ENCODE results near the gene CASK. TPM values are rescaled to one million over a fixed set of nuclear protein-coding genes. Genes with fewer than 3 reads are reported as not detected.

CASK gene
- total RNA-seq, 2 experiments from 2014 or later: 16.6 to 20.4 TPM

GRCh38 chrX:41923978-41924683, 777 bp upstream of the CASK start:
- Mint-ChIP-seq H3K36me3 (no peaks in the 10 kb centered on the region), H3K27ac (peak overlapping the region; percentile 68), H3K9me3 (no peaks in the 10 kb centered on the region), H3K4me3 (peak overlapping the region; percentile 75), H3K27me3 (no peaks in the 10 kb centered on the region), H3K4me1 (peaks cover 15% of the 10 kb centered on the region)
- DNase-seq: no peak

- Mint-ChIP-seq H3K27me3 (no peaks in the 10 kb centered on the region), H3K9me3 (no peaks in the 10 kb centered on the region), H3K36me3 (no peaks in the 10 kb centered on the region), H3K4me3 (peak overlapping the region; percentile 92), H3K4me1 (peaks cover 24% of the 10 kb centered on the region), H3K27ac (peak overlapping the region; percentile 92)
- peak; percentile 10 for DNase-seq
Measured at GRCh38 chrX:41922431-41923151, 763 bp downstream of the CASK start.

DNA sequence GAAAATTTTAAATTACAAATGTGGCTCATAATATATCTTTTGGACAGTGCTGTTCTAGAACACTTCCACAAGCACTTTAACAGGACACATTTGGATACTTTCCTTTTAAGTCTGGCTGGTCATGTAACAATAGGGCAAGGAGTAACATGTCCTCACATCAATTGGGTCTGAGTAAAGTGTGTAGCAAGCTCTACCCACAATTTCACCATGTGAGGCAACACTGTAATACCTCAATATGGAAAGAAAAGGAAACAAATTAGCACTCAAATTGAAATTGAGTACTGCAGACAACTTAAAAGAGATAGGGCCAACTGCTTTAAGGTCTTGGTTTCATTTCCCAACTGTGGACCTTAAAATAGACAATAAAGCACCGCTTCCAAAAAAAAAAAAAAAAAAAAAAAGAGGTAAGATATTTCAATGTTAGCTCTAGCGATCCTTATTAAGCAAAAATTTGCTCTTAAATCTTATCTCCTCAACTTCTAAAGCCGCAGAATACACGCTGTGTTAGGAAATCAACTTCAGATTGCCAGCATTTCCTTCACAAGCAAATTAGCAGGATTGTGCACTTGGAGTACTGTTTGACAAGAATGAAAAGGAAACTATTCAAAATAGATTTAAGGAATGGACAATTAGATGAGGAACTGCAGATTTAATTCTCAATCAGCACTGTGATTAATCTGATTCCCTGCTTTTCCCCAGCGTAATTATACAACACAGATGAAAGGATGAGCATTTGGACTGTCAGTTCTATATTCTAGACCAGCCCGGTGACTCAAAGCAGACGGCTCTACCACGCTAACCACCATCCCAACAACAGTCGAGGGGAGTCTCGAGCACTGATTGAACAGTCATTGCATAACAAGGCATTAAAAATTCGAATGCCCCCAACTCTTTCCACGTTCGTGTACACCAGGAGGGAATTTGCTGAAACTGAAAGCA, 1.6 kb downstream of the CASK start:
- H3K9me3 Mint-ChIP-seq: no peaks in the 10 kb centered on the region
- H3K4me3 Mint-ChIP-seq: peak overlapping the region; percentile 92
- no peaks in the 10 kb centered on the region for H3K36me3 Mint-ChIP-seq
- H3K27me3 Mint-ChIP-seq: no peaks in the 10 kb centered on the region
- peak; percentile 56 for DNase-seq
- peak overlapping the region; percentile 92 for H3K27ac Mint-ChIP-seq
- H3K4me1 Mint-ChIP-seq: peaks cover 30% of the 10 kb centered on the region

DNA sequence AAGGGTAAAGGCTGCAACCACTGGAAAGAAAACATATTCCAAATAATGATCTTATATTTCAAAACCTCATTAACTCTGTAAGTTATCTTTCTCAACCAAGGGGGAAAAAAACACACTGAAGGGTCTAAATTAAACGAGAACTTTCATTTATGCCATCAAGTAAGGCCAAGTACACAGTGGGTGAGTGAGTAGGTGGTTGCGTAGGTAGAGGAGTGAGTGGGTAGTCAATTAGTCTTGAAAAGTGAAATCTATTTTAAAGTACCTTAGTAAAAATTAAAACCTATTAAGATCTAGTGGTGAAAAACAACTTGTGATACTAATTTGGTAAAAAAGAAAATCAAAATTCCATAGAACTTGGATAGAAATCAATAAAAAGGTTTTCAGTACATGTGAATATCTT, 3.5 kb downstream of the CASK start:
- Mint-ChIP-seq H3K4me3 (peak overlapping the region; percentile 22), H3K27ac (peak overlapping the region; percentile 54), H3K4me1 (peaks cover 41% of the 10 kb centered on the region), H3K27me3 (no peaks in the 10 kb centered on the region), H3K36me3 (no peaks in the 10 kb centered on the region), H3K9me3 (no peaks in the 10 kb centered on the region)
- DNase-seq: no peak

DNA sequence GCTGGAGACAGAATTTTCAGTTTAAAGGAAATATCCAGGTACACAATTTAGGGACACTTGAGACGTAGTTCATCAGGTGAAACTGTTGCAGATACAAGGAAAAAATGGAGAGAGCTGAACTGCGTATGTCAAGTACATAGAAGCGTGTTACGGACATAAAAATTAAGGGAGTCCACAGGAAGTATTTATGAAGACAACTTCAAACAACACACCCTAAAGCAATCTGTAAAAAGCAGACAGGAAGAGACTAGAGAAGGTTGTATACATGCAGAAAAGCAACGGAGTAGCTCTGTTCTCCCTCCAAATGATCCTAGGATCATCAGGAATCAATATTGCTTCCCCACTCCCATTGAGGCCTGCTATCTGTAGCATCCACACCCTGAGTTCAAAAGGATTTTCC, 5.8 kb downstream of the CASK start:
- Mint-ChIP-seq H3K9me3 (no peaks in the 10 kb centered on the region), H3K4me3 (peak overlapping the region; percentile 67), H3K36me3 (peaks cover 2% of the 10 kb centered on the region), H3K4me1 (peaks cover 51% of the 10 kb centered on the region), H3K27me3 (no peaks in the 10 kb centered on the region), H3K27ac (peak overlapping the region; percentile 56)
- DNase-seq: no peak

GRCh38 chrX:41913476-41913875, 9.9 kb downstream of the CASK start:
- Mint-ChIP-seq H3K4me3 (no peak overlapping the region), H3K27ac (no peak overlapping the region)

DNA sequence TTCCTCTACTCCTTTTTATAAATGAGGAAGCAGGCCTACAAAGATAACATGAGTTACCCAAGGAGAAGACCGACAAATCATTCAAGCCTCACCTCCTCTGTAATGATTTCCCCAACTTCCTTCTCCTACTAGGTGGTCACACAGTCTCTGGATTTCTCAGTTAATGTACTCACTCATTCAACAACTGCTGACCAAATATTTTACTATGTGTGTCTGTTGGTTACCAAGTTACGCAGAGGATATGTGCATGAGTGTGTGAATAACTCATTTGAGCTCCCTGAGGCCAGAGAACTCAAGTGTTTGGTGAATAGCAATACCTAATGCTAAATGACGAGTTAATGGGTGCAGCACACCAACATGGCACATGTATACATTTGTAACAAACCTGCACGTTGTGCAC, 10.4 kb downstream of the CASK start:
- Mint-ChIP-seq H3K9me3 (no peaks in the 10 kb centered on the region), H3K4me3 (no peak overlapping the region), H3K27me3 (no peaks in the 10 kb centered on the region), H3K27ac (no peak overlapping the region), H3K4me1 (peaks cover 43% of the 10 kb centered on the region), H3K36me3 (peaks cover 8% of the 10 kb centered on the region)
- DNase-seq: no peak

More at GRCh38 chrX:41913476-41913875, 9.9 kb downstream of the CASK start:
- no peaks in the 10 kb centered on the region for H3K9me3 Mint-ChIP-seq
- H3K27me3 Mint-ChIP-seq: no peaks in the 10 kb centered on the region
- peaks cover 8% of the 10 kb centered on the region for H3K36me3 Mint-ChIP-seq
- H3K4me1 Mint-ChIP-seq: peaks cover 43% of the 10 kb centered on the region
- no peak for DNase-seq

DNA sequence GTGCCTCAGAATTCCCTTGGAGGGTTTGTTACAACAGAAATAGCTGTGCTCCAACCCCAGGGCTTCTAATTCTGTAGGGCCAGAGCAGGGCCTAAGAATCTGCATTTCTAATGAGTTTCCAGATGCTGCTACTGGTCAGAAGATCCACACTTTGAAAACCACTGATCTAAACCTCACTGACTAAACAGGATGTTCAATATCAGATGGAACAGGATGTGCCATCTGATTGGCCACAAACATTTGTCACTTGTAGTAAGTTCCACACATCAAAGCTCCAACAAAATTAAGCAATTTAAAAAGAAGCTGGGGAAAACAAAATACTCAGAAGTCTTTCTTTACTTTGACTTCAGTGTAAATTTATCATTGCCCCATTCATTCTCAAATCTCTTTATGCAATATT, 14.3 kb downstream of the CASK start:
- no peak overlapping the region for H3K4me3 Mint-ChIP-seq
- H3K4me1 Mint-ChIP-seq: peaks cover 34% of the 10 kb centered on the region
- H3K27me3 Mint-ChIP-seq: no peaks in the 10 kb centered on the region
- peaks cover 26% of the 10 kb centered on the region for H3K36me3 Mint-ChIP-seq
- no peak for DNase-seq
- peaks cover 2% of the 10 kb centered on the region for H3K9me3 Mint-ChIP-seq
- peak overlapping the region; percentile 25 for H3K27ac Mint-ChIP-seq

- Mint-ChIP-seq H3K36me3 (peaks cover 45% of the 10 kb centered on the region), H3K4me1 (peaks cover 38% of the 10 kb centered on the region), H3K4me3 (no peak overlapping the region), H3K27me3 (no peaks in the 10 kb centered on the region), H3K27ac (peak overlapping the region; percentile 34), H3K9me3 (peaks cover 4% of the 10 kb centered on the region)
- peak; percentile 26 for DNase-seq
Measured at GRCh38 chrX:41906515-41907187, 16.7 kb downstream of the CASK start.

GRCh38 chrX:41903544-41903943, 19.8 kb downstream of the CASK start:
- no peak overlapping the region for H3K27ac Mint-ChIP-seq
- no peak overlapping the region for H3K4me3 Mint-ChIP-seq
- no peak for DNase-seq
- H3K27me3 Mint-ChIP-seq: no peaks in the 10 kb centered on the region
- H3K36me3 Mint-ChIP-seq: peaks cover 50% of the 10 kb centered on the region
- H3K4me1 Mint-ChIP-seq: peaks cover 29% of the 10 kb centered on the region
- H3K9me3 Mint-ChIP-seq: peaks cover 7% of the 10 kb centered on the region

DNA sequence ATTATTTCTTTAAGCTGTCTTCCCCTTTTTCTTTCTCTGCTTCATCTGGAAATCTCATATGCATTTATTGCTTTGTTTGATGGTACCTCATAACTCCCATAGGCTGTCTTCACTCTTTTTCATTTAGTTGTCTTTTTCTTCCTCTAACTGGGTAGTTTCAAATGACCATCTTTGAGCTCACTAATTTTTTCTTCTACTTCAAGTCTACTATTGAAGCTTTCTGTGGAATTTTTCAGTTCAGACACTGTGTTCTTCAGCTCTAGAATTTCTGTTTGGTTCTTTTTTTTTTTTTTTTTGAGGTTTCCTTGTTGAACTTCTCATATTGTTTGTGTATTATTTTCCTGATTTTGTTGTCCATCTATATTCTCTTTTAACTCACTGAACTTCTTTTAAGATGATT, 23.0 kb downstream of the CASK start:
- H3K27me3 Mint-ChIP-seq: no peaks in the 10 kb centered on the region
- H3K4me3 Mint-ChIP-seq: no peak overlapping the region
- H3K36me3 Mint-ChIP-seq: peaks cover 52% of the 10 kb centered on the region
- no peak overlapping the region for H3K27ac Mint-ChIP-seq
- peaks cover 11% of the 10 kb centered on the region for H3K4me1 Mint-ChIP-seq
- no peak for DNase-seq
- H3K9me3 Mint-ChIP-seq: peaks cover 14% of the 10 kb centered on the region

GRCh38 chrX:41895826-41896225, 27.5 kb downstream of the CASK start:
- no peaks in the 10 kb centered on the region for H3K27me3 Mint-ChIP-seq
- H3K4me1 Mint-ChIP-seq: no peaks in the 10 kb centered on the region
- peaks cover 33% of the 10 kb centered on the region for H3K36me3 Mint-ChIP-seq
- peaks cover 14% of the 10 kb centered on the region for H3K9me3 Mint-ChIP-seq
- H3K4me3 Mint-ChIP-seq: no peak overlapping the region
- no peak for DNase-seq
- no peak overlapping the region for H3K27ac Mint-ChIP-seq

GRCh38 chrX:41890026-41890423, 33.3 kb downstream of the CASK start:
- H3K27ac Mint-ChIP-seq: no peak overlapping the region
- H3K36me3 Mint-ChIP-seq: peaks cover 35% of the 10 kb centered on the region
- peaks cover 2% of the 10 kb centered on the region for H3K9me3 Mint-ChIP-seq
- H3K4me3 Mint-ChIP-seq: no peak overlapping the region
- no peak for DNase-seq
- peaks cover 13% of the 10 kb centered on the region for H3K4me1 Mint-ChIP-seq
- H3K27me3 Mint-ChIP-seq: no peaks in the 10 kb centered on the region

- no peak overlapping the region for H3K27ac Mint-ChIP-seq
- DNase-seq: no peak
- H3K36me3 Mint-ChIP-seq: peaks cover 32% of the 10 kb centered on the region
- H3K9me3 Mint-ChIP-seq: peaks cover 1% of the 10 kb centered on the region
- H3K27me3 Mint-ChIP-seq: no peaks in the 10 kb centered on the region
- peaks cover 15% of the 10 kb centered on the region for H3K4me1 Mint-ChIP-seq
- no peak overlapping the region for H3K4me3 Mint-ChIP-seq
Measured at GRCh38 chrX:41889317-41890025, 33.9 kb downstream of the CASK start.
